ENCODE results near the gene RETREG2. TPM values are rescaled to one million over a fixed set of nuclear protein-coding genes. Genes with fewer than 3 reads are reported as not detected.
A peak's percentile ranks its signal among the peaks of the same experiment; 100 is the strongest.

The RETREG2 gene
- total RNA-seq, 4 donors from 2014 or later = 18.2 to 216 (median 74.9) TPM

DNA sequence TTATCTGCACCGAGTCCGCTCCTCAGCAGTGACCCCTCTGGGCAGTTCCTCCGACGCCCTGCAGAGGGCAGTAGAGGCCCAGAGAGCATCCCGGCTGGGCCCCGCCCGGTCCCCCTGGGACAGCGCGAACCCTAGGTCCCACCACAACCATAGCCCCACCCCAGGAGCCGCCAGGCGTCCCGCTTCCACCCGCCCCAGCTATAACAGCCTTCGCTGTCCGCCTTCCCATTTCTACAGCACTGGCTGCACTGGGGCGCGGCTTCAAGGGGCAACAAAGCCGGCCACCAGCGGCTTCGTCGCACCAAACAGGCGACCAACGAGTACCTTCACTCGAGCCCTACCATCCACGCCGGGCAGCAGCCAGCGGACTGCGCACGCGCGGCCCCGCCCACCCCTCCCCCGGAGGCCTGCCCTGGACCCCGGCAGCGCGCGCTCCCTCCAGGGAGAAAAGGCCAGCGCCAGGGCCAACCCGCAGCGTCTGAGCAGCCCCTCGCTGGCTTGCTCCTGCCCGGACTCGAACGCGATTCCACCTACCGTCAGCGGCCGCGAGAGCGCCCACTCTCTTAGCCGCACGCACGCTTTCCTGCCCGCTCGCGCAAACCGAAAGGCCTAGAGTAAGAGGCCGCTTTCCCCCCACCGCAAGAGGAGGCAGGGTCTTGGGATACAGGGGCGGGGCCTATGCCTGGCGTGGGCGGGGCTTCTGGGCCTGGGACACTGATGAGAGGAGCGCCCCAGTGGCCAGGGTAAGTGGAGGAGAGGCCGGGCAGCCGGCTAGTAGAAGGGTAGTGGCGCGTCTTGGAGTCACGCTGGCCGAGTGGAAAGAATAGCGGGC, 17.7 kb upstream of the RETREG2 start, which contains the start of gene NHEJ1:
Gene NHEJ1 (minus strand): TSS at position 630 of the 832 bp plus-strand sequence. CDS start 2,453 bp downstream, outside the sequence.
- TF ChIP-seq, protein P1, sequence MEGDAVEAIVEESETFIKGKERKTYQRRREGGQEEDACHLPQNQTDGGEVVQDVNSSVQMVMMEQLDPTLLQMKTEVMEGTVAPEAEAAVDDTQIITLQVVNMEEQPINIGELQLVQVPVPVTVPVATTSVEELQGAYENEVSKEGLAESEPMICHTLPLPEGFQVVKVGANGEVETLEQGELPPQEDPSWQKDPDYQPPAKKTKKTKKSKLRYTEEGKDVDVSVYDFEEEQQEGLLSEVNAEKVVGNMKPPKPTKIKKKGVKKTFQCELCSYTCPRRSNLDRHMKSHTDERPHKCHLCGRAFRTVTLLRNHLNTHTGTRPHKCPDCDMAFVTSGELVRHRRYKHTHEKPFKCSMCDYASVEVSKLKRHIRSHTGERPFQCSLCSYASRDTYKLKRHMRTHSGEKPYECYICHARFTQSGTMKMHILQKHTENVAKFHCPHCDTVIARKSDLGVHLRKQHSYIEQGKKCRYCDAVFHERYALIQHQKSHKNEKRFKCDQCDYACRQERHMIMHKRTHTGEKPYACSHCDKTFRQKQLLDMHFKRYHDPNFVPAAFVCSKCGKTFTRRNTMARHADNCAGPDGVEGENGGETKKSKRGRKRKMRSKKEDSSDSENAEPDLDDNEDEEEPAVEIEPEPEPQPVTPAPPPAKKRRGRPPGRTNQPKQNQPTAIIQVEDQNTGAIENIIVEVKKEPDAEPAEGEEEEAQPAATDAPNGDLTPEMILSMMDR (IDR thresholded peaks at IDR 0.05) = peak; percentile 97 to 100 (median 98)
- TF ChIP-seq POLR2A (IDR thresholded peaks at IDR 0.05) = peak; percentile 31 to 69
- Histone ChIP-seq H3K27me3 (no peaks in the 10 kb centered on the region), H3K27ac (peak within 1 kb of the TSS; percentile 94 to 98), H3K36me3 (no peaks in the 10 kb centered on the region), H3K9me3 (no peaks in the 10 kb centered on the region), H3K4me1 (peaks cover 0 to 4% of the 10 kb centered on the region in 2 donors), H3K4me3 (peak within 1 kb of the TSS; percentile 77 to 94)
- intact Hi-C loops (cut with DNase I; ENCODE audit: low total_unique reads) = loop anchor here (5.0 kb wide), 1 partner anchor 137 kb away; no protein-coding TSS in a partner anchor
- peak; percentile 98 to 99 for DNase-seq

DNA sequence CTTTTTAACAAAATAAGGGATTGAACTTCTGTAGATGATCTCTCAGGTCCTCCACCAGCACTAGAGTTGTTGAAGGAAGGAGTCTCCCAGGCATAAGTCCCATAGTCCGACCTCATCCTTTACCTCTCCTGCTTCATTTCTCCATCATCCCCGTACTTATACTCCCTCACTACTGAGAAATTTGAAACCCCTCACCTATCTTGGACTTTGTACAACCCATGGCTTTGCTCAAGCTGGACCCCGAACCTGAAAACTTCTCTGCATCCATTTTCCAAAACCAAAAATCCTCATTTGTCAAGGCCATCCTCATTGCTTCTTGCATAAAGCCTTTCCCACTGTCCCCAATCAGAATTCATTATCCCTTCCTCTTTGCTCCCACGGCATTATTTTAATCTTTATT, 17.0 kb upstream of the RETREG2 start:
- TF ChIP-seq, protein P1 (IDR thresholded peaks at IDR 0.05) = no peak
- no peak for TF ChIP-seq POLR2A (IDR thresholded peaks at IDR 0.05)
- no peaks in the 10 kb centered on the region for H3K36me3 ChIP-seq
- intact Hi-C loops (cut with DNase I; ENCODE audit: low total_unique reads) = loop anchor here (5.0 kb wide), 1 partner anchor 136 kb away; no protein-coding TSS in a partner anchor
- no peak for DNase-seq
- H3K27ac ChIP-seq = peak overlapping the region; percentile 94 to 98
- no peaks in the 10 kb centered on the region for H3K27me3 ChIP-seq
- peaks cover 0 to 4% of the 10 kb centered on the region in 2 donors for H3K4me1 ChIP-seq
- H3K4me3 ChIP-seq = peak overlapping the region; percentile 77 to 94
- H3K9me3 ChIP-seq = no peaks in the 10 kb centered on the region

DNA sequence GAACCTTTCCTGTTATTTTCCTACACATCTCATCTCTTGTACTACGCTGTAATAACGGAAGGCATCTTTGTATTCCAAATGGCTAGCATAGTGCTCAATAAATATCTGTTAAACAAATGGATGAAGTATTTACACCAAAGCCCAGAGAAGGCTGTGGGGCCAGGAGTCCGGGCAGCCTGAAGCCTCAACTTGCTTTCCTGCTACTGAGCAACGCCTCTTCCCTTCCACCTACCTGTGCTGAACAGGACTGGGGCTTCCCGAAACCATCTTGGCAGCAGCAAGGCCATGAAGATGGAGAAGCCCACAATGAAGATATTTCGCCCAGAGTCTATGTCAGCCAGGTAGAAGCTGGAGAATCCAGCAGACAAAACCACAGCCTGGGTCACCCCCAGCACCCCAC, 14.9 kb upstream of the RETREG2 start:
- H3K36me3 ChIP-seq = no peaks in the 10 kb centered on the region
- TF ChIP-seq POLR2A (IDR thresholded peaks at IDR 0.05) = no peak
- TF ChIP-seq, protein P1 (IDR thresholded peaks at IDR 0.05) = no peak
- intact Hi-C loops (cut with DNase I; ENCODE audit: low total_unique reads) = loop anchor here (5.0 kb wide), 1 partner anchor 134 kb away; no protein-coding TSS in a partner anchor
- peaks cover 0 to 4% of the 10 kb centered on the region in 2 donors for H3K4me1 ChIP-seq
- H3K27ac ChIP-seq = no peak overlapping the region
- no peaks in the 10 kb centered on the region for H3K27me3 ChIP-seq
- DNase-seq = no peak
- H3K9me3 ChIP-seq = no peaks in the 10 kb centered on the region
- no peak overlapping the region for H3K4me3 ChIP-seq

DNA sequence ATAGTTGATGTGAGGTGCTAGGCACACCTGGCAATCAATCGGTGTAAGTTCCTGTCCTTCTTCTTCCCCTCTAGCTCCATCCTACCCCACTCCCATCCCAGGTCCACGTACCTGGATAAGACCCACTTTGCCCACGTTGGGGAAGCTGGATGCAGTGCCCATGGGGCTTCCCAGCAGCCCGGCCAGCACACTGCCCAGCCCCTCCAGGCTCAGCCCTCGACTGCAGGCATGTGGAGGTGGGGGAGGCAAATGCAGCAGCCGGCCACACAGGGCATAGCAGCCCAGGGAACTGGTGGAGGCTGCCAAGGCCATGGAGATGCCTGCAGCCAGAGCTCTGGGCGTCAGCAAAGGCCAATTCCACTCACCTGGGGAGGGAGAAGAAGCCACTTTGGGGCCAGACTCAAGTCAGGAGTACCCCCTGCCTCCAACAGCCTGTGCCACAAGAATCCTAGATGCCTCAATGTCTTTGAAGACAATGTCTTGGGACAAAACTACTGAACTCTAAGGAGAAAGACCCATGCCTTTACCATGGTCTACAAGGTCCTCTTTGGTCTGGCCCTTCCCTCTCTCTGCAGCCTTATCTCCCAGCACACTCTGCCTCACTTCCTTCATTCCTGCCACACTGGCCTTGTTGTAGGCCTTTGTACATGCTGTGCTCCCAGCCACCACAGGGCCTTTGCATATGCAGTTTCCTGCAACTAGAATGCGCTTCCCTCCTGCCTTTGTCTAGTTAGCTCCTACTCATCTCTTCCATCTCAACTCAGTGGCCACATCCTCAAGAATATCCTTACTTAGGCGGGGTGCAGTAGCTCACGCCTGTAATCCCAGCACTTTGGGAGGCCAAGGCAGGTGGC, 12.8 kb upstream of the RETREG2 start:
- Histone ChIP-seq H3K4me3 (no peak overlapping the region), H3K27ac (no peak overlapping the region), H3K36me3 (no peaks in the 10 kb centered on the region), H3K4me1 (no peaks in the 10 kb centered on the region), H3K9me3 (no peaks in the 10 kb centered on the region), H3K27me3 (no peaks in the 10 kb centered on the region)
- DNase-seq = no peak
- TF ChIP-seq POLR2A (IDR thresholded peaks at IDR 0.05) = no peak
- TF ChIP-seq, protein P1 (IDR thresholded peaks at IDR 0.05) = no peak
- intact Hi-C loops (cut with DNase I; ENCODE audit: low total_unique reads) = no loop called here

Data from uterus (tissue), 4 donors.